ENCODE measurements around the gene IGFBP6.

DNA sequence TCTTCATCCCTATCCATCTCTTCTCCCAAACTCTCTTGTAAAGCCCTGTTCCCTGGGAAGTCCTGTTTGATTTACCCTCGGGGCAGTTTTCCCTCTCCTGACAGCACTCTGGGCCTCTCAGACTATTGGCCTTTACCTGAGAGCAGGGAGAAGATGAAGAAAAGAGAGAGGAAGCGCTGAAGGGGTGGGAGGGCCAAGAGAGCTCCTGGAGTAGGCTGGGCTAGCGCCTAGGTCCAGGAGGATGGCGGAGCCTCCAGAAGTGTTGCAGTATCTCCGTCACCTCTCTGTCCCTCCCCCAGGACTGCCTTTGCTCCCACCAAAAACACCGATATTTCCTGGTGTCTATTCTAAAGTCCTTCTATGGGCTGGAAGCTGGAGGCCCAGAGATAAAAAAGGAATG is 5.7 kb upstream of the IGFBP6 start:
- TF ChIP-seq PATZ1 (CRISPR knock-in tag; IDR thresholded peaks at IDR 0.05; ENCODE audit: borderline replicate concordance) (no peak), GLIS3 (CRISPR knock-in tag; IDR thresholded peaks at IDR 0.05) (no peak), TCF4 (CRISPR knock-in tag; IDR thresholded peaks at IDR 0.05; ENCODE audit: borderline replicate concordance) (no peak), TSHZ2 (CRISPR knock-in tag; IDR thresholded peaks at IDR 0.05) (no peak), ARNTL (CRISPR knock-in tag; IDR thresholded peaks at IDR 0.05; ENCODE audit: borderline replicate concordance, low read depth) (no peak), ZFP30 (CRISPR knock-in tag; IDR thresholded peaks at IDR 0.05) (no peak)
